GM23338 (cell line): Measurements from ENCODE around the gene XRRA1. TPM values are rescaled to one million over a fixed set of nuclear protein-coding genes. Genes with fewer than 3 reads are reported as not detected.

ENCODE experiments used
- ATAC-seq: fragments of 200-7000 bp; cut with Tn5 transposase; 3 replicates; pipeline ENCODE4 v1.9.1; 2020
- DNase-seq: peaks from one replicate; pipeline ENCODE4 v3.0.0-alpha.2; 2015; ENCODE audit warnings: low spot score
- H2AFZ ChIP-seq: fragments of 200-600 bp; sonication (generic); 2 replicates; pipeline ENCODE4 v1.8.0; 2016; ENCODE audit warnings: antibody characterized with exemption, mild to moderate bottlenecking, moderate library complexity
- H3F3A ChIP-seq: fragments of 200-600 bp; sonication (generic); replicated peaks from 2 replicates; pipeline ENCODE4 v1.8.0; 2017; ENCODE audit warnings: antibody characterized with exemption, mixed run types, low read depth
- H3K27ac ChIP-seq: fragments of 200-600 bp; sonication (generic); 2 replicates; pipeline ENCODE4 v1.6.1; 2016; ENCODE audit warnings: low read depth
- H3K27me3 ChIP-seq: fragments of 200-600 bp; sonication (generic); 2 replicates; pipeline ENCODE4 v1.8.0; 2016; ENCODE audit warnings: mild to moderate bottlenecking, mixed run types, moderate library complexity; ENCODE audit not compliant: insufficient read depth
- H3K36me3 ChIP-seq: fragments of 200-600 bp; sonication (generic); 2 replicates; pipeline ENCODE4 v1.8.0; 2016; ENCODE audit warnings: mild to moderate bottlenecking; ENCODE audit not compliant: insufficient read depth
- H3K4me1 ChIP-seq: fragments of 200-600 bp; sonication (generic); 2 replicates; pipeline ENCODE4 v1.8.0; 2016; ENCODE audit warnings: mild to moderate bottlenecking, moderate library complexity; ENCODE audit not compliant: insufficient read depth
- H3K4me2 ChIP-seq: fragments of 200-600 bp; sonication (generic); 2 replicates; pipeline ENCODE4 v1.7.1; 2017; ENCODE audit warnings: mixed run types
- H3K4me3 ChIP-seq: fragments of 200-600 bp; sonication (generic); 2 replicates; pipeline ENCODE4 v1.6.1; 2016; ENCODE audit warnings: mixed run types
- H3K79me2 ChIP-seq: fragments of 200-600 bp; sonication (generic); replicated peaks from 2 replicates; pipeline ENCODE4 v1.8.0; 2017; ENCODE audit warnings: mild to moderate bottlenecking; ENCODE audit not compliant: insufficient read depth
- H3K9me2 ChIP-seq: fragments of 200-600 bp; sonication (generic); 2 replicates; pipeline ENCODE4 v1.8.0; 2017; ENCODE audit not compliant: insufficient read depth
- H4K20me1 ChIP-seq: fragments of 200-600 bp; sonication (generic); replicated peaks from 2 replicates; pipeline ENCODE4 v1.8.0; 2017; ENCODE audit warnings: mild to moderate bottlenecking; ENCODE audit not compliant: insufficient read depth
- H3K27ac Mint-ChIP-seq: 2 replicates; pipeline ENCODE4 v1.8.0; 2020; ENCODE audit warnings: inconsistent platforms, mild to moderate bottlenecking, moderate library complexity, mixed read lengths
- H3K27me3 Mint-ChIP-seq: 3 replicates; pipeline ENCODE4 v1.8.0; 2022; ENCODE audit warnings: low read depth, mild to moderate bottlenecking, moderate library complexity, mixed read lengths, inconsistent platforms; ENCODE audit not compliant: insufficient read depth, poor library complexity
- H3K36me3 Mint-ChIP-seq: 3 replicates; pipeline ENCODE4 v1.8.0; 2021; ENCODE audit warnings: low read depth, mild to moderate bottlenecking, inconsistent platforms, moderate library complexity, mixed read lengths
- H3K4me1 Mint-ChIP-seq: 3 replicates; pipeline ENCODE4 v1.8.0; 2020; ENCODE audit warnings: mild to moderate bottlenecking, inconsistent platforms, mixed read lengths
- H3K4me3 Mint-ChIP-seq: 3 replicates; pipeline ENCODE4 v1.8.0; 2021; ENCODE audit warnings: moderate library complexity, mild to moderate bottlenecking, inconsistent platforms, mixed read lengths
- H3K9me3 Mint-ChIP-seq: 3 replicates; pipeline ENCODE4 v1.8.0; 2020; ENCODE audit warnings: moderate library complexity, mild to moderate bottlenecking, inconsistent platforms, mixed read lengths
- CREB1 ChIP-seq: fragments of 250-450 bp; sonication (Bioruptor Pico); IDR thresholded peaks from 2 replicates; pipeline ENCODE4 v1.5.0; 2020; ENCODE audit warnings: low read depth, mild to moderate bottlenecking, moderate library complexity
- EZH2 ChIP-seq: fragments of 200-600 bp; sonication (generic); IDR thresholded peaks from one replicate; pipeline ENCODE4 v1.8.0; 2017; ENCODE audit warnings: antibody characterized with exemption, mild to moderate bottlenecking, low read depth; ENCODE audit not compliant: unreplicated experiment
- EZH2phosphoT487 ChIP-seq: fragments of 200-600 bp; sonication (generic); IDR thresholded peaks from one replicate; pipeline ENCODE4 v1.8.1; 2018; ENCODE audit warnings: antibody characterized with exemption; ENCODE audit not compliant: unreplicated experiment
- JUNB ChIP-seq: IDR thresholded peaks from one replicate; pipeline ENCODE4 v1.6.1; 2016; ENCODE audit warnings: antibody characterized with exemption; ENCODE audit not compliant: unreplicated experiment
- NANOG ChIP-seq: IDR thresholded peaks from 2 replicates; pipeline ENCODE4 v1.6.1; 2016; ENCODE audit warnings: antibody characterized with exemption, borderline replicate concordance
- POLR2AphosphoS5 ChIP-seq: IDR thresholded peaks from 2 replicates; pipeline ENCODE4 v1.6.1; 2016; ENCODE audit warnings: antibody characterized with exemption, low read depth
- STAT1 ChIP-seq: IDR thresholded peaks from one replicate; pipeline ENCODE4 v1.6.1; 2016; ENCODE audit warnings: antibody characterized with exemption; ENCODE audit not compliant: unreplicated experiment
- ZNF114 ChIP-seq: fragments of 250-450 bp; sonication (Bioruptor Pico); IDR thresholded peaks from 2 replicates; pipeline ENCODE4 v1.5.0; 2020; ENCODE audit warnings: mild to moderate bottlenecking, moderate library complexity
- ZNF331 ChIP-seq: fragments of 250-450 bp; sonication (Bioruptor Pico); IDR thresholded peaks from 2 replicates; pipeline ENCODE4 v1.5.0; 2020; ENCODE audit warnings: low read depth, mild to moderate bottlenecking, moderate library complexity
- polyA plus RNA-seq: library from polyadenylated mRNA; unstranded; fragments of >200 nt; fragmentation: Nextera tagmentation; extraction: Ambion mirVana; gene quantifications from 2 replicates; pipeline ENCODE4 v1.2.1, GENCODE V29; 2016
- total RNA-seq: library from RNA; depleted of rRNA; stranded (reverse); fragments of >200 nt; shearing (Covaris generic); gene quantifications from 2 replicates; pipeline ENCODE4 v1.2.3, GENCODE V29; 2014
- TF ChIP-seq, protein P1 (sequence below): IDR thresholded peaks from one replicate; pipeline ENCODE4 v1.6.1; 2018; ENCODE audit warnings: antibody characterized with exemption; ENCODE audit not compliant: unreplicated experiment
- TF ChIP-seq, protein P2 (sequence below), 2 experiments: fragments of 200-600 bp in 1 of 2; sonication (generic) in 1 of 2; conservative IDR thresholded peaks; 2 replicates each; pipeline versions ENCODE4 v1.5.1 to v1.6.1; 2016 to 2017; ENCODE audit warnings: antibody characterized with exemption in 2 of 2, low read depth in 2 of 2, mild to moderate bottlenecking in 2 of 2, moderate library complexity in 1 of 2
- TF ChIP-seq, protein P3 (sequence below): fragments of 250-450 bp; sonication (Bioruptor Pico); IDR thresholded peaks from 2 replicates; pipeline ENCODE4 v1.5.0; 2020; ENCODE audit warnings: mild to moderate bottlenecking, moderate library complexity
- TF ChIP-seq, protein P4 (sequence below): IDR thresholded peaks from 2 replicates; pipeline ENCODE4 v1.6.1; 2016; ENCODE audit warnings: antibody characterized with exemption

Gene XRRA1
- total and polyA plus RNA-seq, 2 experiments from 2014 or later, result 4.9 to 5.4 TPM

DNA sequence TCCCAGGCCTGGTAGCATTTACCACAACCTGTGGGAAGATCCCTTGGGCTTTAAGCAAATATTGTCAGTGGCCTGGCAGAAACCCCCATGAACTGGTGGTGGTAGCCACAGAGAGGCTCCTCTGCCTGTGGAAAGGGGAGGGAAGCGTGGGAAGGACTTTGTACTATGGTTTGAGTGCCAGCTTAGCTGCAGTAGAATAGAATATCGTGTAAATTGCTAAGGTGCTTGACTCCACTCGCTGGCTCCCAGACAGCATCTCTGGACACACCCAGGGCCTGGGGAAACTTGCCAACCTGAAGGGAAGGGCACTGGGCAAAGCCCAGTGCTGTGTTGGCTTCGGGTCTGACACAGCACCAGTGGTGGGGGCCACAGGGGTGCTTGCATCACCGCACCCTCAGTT lies 52.6 kb downstream of the XRRA1 start:
- Histone ChIP-seq H3K79me2 (no peaks in the 10 kb centered on the region), H3K27ac (no peak overlapping the region), H4K20me1 (no peaks in the 10 kb centered on the region), H3K36me3 (peaks cover 5% of the 10 kb centered on the region; the same call in 1 of the 2 replicates), H2AFZ (no peak overlapping the region), H3K27me3 (no peaks in the 10 kb centered on the region), H3K9me2 (no peaks in the 10 kb centered on the region; the same call in 1 of the 2 replicates), H3K4me3 (no peak overlapping the region), H3K4me2 (no peak overlapping the region), H3K4me1 (no peaks in the 10 kb centered on the region), H3F3A (no peaks in the 10 kb centered on the region)
- no peak for TF ChIP-seq POLR2AphosphoS5
- TF ChIP-seq, protein P1, sequence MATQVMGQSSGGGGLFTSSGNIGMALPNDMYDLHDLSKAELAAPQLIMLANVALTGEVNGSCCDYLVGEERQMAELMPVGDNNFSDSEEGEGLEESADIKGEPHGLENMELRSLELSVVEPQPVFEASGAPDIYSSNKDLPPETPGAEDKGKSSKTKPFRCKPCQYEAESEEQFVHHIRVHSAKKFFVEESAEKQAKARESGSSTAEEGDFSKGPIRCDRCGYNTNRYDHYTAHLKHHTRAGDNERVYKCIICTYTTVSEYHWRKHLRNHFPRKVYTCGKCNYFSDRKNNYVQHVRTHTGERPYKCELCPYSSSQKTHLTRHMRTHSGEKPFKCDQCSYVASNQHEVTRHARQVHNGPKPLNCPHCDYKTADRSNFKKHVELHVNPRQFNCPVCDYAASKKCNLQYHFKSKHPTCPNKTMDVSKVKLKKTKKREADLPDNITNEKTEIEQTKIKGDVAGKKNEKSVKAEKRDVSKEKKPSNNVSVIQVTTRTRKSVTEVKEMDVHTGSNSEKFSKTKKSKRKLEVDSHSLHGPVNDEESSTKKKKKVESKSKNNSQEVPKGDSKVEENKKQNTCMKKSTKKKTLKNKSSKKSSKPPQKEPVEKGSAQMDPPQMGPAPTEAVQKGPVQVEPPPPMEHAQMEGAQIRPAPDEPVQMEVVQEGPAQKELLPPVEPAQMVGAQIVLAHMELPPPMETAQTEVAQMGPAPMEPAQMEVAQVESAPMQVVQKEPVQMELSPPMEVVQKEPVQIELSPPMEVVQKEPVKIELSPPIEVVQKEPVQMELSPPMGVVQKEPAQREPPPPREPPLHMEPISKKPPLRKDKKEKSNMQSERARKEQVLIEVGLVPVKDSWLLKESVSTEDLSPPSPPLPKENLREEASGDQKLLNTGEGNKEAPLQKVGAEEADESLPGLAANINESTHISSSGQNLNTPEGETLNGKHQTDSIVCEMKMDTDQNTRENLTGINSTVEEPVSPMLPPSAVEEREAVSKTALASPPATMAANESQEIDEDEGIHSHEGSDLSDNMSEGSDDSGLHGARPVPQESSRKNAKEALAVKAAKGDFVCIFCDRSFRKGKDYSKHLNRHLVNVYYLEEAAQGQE, result no peak
- no peak for TF ChIP-seq ZNF114 (CRISPR knock-in tag)
- no peak for TF ChIP-seq EZH2
- no peak for TF ChIP-seq NANOG
- TF ChIP-seq ZNF331 (CRISPR knock-in tag), result no peak
- TF ChIP-seq, protein P2, sequence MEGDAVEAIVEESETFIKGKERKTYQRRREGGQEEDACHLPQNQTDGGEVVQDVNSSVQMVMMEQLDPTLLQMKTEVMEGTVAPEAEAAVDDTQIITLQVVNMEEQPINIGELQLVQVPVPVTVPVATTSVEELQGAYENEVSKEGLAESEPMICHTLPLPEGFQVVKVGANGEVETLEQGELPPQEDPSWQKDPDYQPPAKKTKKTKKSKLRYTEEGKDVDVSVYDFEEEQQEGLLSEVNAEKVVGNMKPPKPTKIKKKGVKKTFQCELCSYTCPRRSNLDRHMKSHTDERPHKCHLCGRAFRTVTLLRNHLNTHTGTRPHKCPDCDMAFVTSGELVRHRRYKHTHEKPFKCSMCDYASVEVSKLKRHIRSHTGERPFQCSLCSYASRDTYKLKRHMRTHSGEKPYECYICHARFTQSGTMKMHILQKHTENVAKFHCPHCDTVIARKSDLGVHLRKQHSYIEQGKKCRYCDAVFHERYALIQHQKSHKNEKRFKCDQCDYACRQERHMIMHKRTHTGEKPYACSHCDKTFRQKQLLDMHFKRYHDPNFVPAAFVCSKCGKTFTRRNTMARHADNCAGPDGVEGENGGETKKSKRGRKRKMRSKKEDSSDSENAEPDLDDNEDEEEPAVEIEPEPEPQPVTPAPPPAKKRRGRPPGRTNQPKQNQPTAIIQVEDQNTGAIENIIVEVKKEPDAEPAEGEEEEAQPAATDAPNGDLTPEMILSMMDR (conservative IDR thresholded peaks at IDR 0.05; ENCODE audit: low read depth in 2 of 2), result no peak
- no peak for TF ChIP-seq EZH2phosphoT487
- no peak for TF ChIP-seq JUNB
- TF ChIP-seq STAT1, result no peak
- TF ChIP-seq, protein P3, sequence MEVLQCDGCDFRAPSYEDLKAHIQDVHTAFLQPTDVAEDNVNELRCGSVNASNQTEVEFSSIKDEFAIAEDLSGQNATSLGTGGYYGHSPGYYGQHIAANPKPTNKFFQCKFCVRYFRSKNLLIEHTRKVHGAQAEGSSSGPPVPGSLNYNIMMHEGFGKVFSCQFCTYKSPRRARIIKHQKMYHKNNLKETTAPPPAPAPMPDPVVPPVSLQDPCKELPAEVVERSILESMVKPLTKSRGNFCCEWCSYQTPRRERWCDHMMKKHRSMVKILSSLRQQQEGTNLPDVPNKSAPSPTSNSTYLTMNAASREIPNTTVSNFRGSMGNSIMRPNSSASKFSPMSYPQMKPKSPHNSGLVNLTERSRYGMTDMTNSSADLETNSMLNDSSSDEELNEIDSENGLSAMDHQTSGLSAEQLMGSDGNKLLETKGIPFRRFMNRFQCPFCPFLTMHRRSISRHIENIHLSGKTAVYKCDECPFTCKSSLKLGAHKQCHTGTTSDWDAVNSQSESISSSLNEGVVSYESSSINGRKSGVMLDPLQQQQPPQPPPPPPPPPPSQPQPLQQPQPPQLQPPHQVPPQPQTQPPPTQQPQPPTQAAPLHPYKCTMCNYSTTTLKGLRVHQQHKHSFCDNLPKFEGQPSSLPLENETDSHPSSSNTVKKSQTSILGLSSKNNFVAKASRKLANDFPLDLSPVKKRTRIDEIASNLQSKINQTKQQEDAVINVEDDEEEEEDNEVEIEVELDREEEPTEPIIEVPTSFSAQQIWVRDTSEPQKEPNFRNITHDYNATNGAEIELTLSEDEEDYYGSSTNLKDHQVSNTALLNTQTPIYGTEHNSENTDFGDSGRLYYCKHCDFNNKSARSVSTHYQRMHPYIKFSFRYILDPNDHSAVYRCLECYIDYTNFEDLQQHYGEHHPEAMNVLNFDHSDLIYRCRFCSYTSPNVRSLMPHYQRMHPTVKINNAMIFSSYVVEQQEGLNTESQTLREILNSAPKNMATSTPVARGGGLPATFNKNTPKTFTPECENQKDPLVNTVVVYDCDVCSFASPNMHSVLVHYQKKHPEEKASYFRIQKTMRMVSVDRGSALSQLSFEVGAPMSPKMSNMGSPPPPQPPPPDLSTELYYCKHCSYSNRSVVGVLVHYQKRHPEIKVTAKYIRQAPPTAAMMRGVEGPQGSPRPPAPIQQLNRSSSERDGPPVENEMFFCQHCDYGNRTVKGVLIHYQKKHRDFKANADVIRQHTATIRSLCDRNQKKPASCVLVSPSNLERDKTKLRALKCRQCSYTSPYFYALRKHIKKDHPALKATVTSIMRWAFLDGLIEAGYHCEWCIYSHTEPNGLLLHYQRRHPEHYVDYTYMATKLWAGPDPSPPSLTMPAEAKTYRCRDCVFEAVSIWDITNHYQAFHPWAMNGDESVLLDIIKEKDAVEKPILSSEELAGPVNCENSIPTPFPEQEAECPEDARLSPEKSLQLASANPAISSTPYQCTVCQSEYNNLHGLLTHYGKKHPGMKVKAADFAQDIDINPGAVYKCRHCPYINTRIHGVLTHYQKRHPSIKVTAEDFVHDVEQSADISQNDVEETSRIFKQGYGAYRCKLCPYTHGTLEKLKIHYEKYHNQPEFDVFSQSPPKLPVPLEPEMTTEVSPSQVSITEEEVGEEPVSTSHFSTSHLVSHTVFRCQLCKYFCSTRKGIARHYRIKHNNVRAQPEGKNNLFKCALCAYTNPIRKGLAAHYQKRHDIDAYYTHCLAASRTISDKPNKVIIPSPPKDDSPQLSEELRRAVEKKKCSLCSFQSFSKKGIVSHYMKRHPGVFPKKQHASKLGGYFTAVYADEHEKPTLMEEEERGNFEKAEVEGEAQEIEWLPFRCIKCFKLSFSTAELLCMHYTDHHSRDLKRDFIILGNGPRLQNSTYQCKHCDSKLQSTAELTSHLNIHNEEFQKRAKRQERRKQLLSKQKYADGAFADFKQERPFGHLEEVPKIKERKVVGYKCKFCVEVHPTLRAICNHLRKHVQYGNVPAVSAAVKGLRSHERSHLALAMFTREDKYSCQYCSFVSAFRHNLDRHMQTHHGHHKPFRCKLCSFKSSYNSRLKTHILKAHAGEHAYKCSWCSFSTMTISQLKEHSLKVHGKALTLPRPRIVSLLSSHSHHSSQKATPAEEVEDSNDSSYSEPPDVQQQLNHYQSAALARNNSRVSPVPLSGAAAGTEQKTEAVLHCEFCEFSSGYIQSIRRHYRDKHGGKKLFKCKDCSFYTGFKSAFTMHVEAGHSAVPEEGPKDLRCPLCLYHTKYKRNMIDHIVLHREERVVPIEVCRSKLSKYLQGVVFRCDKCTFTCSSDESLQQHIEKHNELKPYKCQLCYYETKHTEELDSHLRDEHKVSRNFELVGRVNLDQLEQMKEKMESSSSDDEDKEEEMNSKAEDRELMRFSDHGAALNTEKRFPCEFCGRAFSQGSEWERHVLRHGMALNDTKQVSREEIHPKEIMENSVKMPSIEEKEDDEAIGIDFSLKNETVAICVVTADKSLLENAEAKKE (CRISPR knock-in tag), result no peak
- no peak for TF ChIP-seq CREB1 (CRISPR knock-in tag)
- TF ChIP-seq, protein P4, sequence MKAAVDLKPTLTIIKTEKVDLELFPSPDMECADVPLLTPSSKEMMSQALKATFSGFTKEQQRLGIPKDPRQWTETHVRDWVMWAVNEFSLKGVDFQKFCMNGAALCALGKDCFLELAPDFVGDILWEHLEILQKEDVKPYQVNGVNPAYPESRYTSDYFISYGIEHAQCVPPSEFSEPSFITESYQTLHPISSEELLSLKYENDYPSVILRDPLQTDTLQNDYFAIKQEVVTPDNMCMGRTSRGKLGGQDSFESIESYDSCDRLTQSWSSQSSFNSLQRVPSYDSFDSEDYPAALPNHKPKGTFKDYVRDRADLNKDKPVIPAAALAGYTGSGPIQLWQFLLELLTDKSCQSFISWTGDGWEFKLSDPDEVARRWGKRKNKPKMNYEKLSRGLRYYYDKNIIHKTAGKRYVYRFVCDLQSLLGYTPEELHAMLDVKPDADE, result no peak
- H3K27ac Mint-ChIP-seq, result no peak overlapping the region
- H3K36me3 Mint-ChIP-seq, result peaks cover 60% of the 10 kb centered on the region
- ATAC-seq, result no peak
- no peak overlapping the region for H3K4me3 Mint-ChIP-seq
- H3K4me1 Mint-ChIP-seq, result no peaks in the 10 kb centered on the region
- DNase-seq, result no peak
- H3K27me3 Mint-ChIP-seq, result peaks cover 5% of the 10 kb centered on the region
- H3K9me3 Mint-ChIP-seq, result peaks cover 80% of the 10 kb centered on the region
